Measurements from ENCODE around the gene PNMA6E. TPM values are rescaled to one million over a fixed set of nuclear protein-coding genes. Genes with fewer than 3 reads are reported as not detected.

The PNMA6E gene
- total and polyA plus RNA-seq, 9 of the 15 experiments (the other 6 are each of a cell fraction or from before 2014, with no cell fraction given) = 0.03 TPM; not detected in 8

DNA sequence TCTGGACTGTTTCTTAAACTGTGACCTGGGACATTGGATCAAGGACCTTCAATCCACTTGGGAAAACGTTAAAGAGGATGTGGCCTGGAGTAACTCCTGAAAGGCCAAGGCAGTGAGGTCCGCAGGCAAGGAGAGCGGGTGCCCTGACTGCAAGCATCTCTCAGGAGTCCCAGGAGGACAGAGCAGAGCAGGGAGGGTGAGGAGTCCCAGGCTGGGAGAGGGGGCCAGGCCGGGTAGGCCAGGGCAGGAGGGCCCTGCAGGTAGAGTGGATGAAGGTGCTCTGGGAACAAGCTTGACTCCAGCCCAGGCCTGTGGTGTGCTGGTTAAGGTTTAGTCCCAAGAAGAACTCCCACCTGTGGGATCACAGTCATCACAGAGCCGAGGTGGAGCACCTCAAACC, 13.8 kb downstream of the PNMA6E start:
- H3K79me2 ChIP-seq (ENCODE audit: control insufficient read depth, insufficient read depth, low read length) = no peaks in the 10 kb centered on the region
- H3K9me3 ChIP-seq (replicated peaks; ENCODE audit: control insufficient read depth, insufficient read depth, low read depth, low read length) = peaks cover 6% of the 10 kb centered on the region; the same call in 1 of the 2 replicates
- peaks cover 2% of the 10 kb centered on the region in 2 experiments; a peak in 3 of 5 replicates for H3K4me1 ChIP-seq (replicated peaks in 1 of 2; ENCODE audit: control insufficient read depth in 2 of 2, insufficient read depth in 2 of 2, low read length in 2 of 2)
- no peaks in the 10 kb centered on the region; a peak in 1 of 5 replicates for H3K27me3 ChIP-seq (ENCODE audit: control insufficient read depth in 2 of 2, insufficient read depth in 2 of 2, low read length in 2 of 2)
- H3K9me1 ChIP-seq (ENCODE audit: control insufficient read depth, insufficient read depth, low read length) = no peaks in the 10 kb centered on the region
- H3K4me3 ChIP-seq = no peak overlapping the region
- ChIA-PET POLR2A (interaction anchor here (1.4 kb wide), 1 partner anchor 20 kb away, joined by 4 read pairs; no protein-coding TSS in a partner anchor), CTCF (ENCODE audit: low intra/inter-chr PET ratio) (no interaction called here)
- BruUV-seq (replicated peaks) = no TSS peak
- intact Hi-C loops (cut with micrococcal nuclease) = no loop called here
- FAIRE-seq (no peak), ATAC-seq (no peak), DNase-seq (ENCODE audit: extremely low read depth in 1 of 4, low spot score in 3 of 4) (no peak)
- no peak overlapping the region for H3K4me2 ChIP-seq (ENCODE audit: insufficient read depth, low read length)
- H3K9ac ChIP-seq (ENCODE audit: insufficient read depth in 1 of 2, low read depth in 2 of 2, low read length in 2 of 2) = no peak overlapping the region
- H4K20me1 ChIP-seq (replicated peaks; ENCODE audit: control insufficient read depth, insufficient read depth, low read length) = no peaks in the 10 kb centered on the region
- WGBS (ENCODE audit: insufficient coverage, low coverage, missing lambda C conversion rate) = 42% methylated on average over 4 of the region's 5 CpGs
- H3K36me3 ChIP-seq (ENCODE audit: control insufficient read depth, insufficient read depth, low read length) = no peaks in the 10 kb centered on the region
- TF ChIP-seq FIP1L1 (IDR thresholded peaks at IDR 0.05; ENCODE audit: low read depth, low read length, poor library complexity, severe bottlenecking) (no peak), NBN (IDR thresholded peaks at IDR 0.05; ENCODE audit: low read depth) (no peak), ZNF785 (CRISPR knock-in tag; IDR thresholded peaks at IDR 0.05) (no peak), DACH1 (IDR thresholded peaks at IDR 0.05; ENCODE audit: partially characterized antibody) (no peak), KLF10 (CRISPR knock-in tag; IDR thresholded peaks at IDR 0.05) (no peak), MCM3 (IDR thresholded peaks at IDR 0.05) (no peak), MGA (IDR thresholded peaks at IDR 0.05) (no peak), SLC30A9 (CRISPR knock-in tag; IDR thresholded peaks at IDR 0.05) (no peak), ZNF253 (CRISPR knock-in tag; conservative IDR thresholded peaks at IDR 0.05) (no peak)
- TF ChIP-seq, protein P1, sequence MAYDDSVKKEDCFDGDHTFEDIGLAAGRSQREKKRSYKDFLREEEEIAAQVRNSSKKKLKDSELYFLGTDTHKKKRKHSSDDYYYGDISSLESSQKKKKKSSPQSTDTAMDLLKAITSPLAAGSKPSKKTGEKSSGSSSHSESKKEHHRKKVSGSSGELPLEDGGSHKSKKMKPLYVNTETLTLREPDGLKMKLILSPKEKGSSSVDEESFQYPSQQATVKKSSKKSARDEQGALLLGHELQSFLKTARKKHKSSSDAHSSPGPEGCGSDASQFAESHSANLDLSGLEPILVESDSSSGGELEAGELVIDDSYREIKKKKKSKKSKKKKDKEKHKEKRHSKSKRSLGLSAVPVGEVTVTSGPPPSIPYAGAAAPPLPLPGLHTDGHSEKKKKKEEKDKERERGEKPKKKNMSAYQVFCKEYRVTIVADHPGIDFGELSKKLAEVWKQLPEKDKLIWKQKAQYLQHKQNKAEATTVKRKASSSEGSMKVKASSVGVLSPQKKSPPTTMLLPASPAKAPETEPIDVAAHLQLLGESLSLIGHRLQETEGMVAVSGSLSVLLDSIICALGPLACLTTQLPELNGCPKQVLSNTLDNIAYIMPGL (CRISPR knock-in tag; IDR thresholded peaks at IDR 0.05) = no peak
- no peak overlapping the region for H3K27ac ChIP-seq (ENCODE audit: extremely low read depth, low read depth, low read length)
- in situ Hi-C loops (cut with MboI) = no loop called here
- no peak overlapping the region for H2AFZ ChIP-seq (ENCODE audit: low read depth, low read length)

All from K562 (cell line).